Measurements from ENCODE around the gene SLC25A33. TPM values are rescaled to one million over a fixed set of nuclear protein-coding genes. Genes with fewer than 3 reads are reported as not detected.
"Not testable (repeated sequence)": the region's sequence is repeated elsewhere in the genome, so short reads cannot be mapped to it uniquely, and the experiment has no call there.

SLC25A33 gene
- total RNA-seq, 4 donors from 2014 or later = 1.0 to 6.1 (median 3.3) TPM

DNA sequence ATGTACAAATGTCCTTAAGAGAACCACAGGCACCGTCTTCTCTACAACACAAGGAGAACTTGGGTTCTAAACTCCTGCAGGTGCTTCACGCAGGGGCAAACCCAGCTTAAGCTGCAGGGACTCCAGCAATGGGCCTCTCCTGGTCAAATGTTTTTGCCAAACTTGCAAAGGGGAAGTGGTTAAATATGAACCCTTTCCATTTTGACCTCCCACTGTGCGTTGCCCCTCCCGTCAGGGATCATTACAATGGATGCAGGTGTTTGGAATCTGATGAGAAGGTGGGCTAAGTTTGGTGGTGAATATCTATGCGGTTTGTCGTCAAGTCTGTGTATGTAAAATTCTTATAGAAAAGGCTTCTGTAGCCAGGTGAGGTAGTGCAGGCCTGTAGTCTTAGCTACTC lies 29.1 kb upstream of the SLC25A33 start:
- Histone ChIP-seq H3K4me1 (no peaks in the 10 kb centered on the region), H3K27ac (no peak overlapping the region), H3K9me3 (no peaks in the 10 kb centered on the region), H3K36me3 (no peaks in the 10 kb centered on the region), H3K4me3 (no peak overlapping the region), H3K27me3 (no peaks in the 10 kb centered on the region)
- DNase-seq = no peak
- TF ChIP-seq POLR2A (IDR thresholded peaks at IDR 0.05) = no peak
- TF ChIP-seq CTCF (IDR thresholded peaks at IDR 0.05) = no peak
- intact Hi-C loops (cut with DNase I; ENCODE audit: low total_unique reads) = no loop called here

- H3K9me3 ChIP-seq; H3K4me1 ChIP-seq; H3K27ac ChIP-seq; H3K4me3 ChIP-seq; intact Hi-C loops (cut with DNase I; ENCODE audit: low total_unique reads); DNase-seq; H3K36me3 ChIP-seq; H3K27me3 ChIP-seq: not testable (repeated sequence)
Observed at GRCh38 chr1:9515550-9515949, 23.7 kb upstream of the SLC25A33 start.

GRCh38 chr1:9518454-9518998 lies 20.7 kb upstream of the SLC25A33 start:
- Histone ChIP-seq H3K4me1 (no peaks in the 10 kb centered on the region), H3K9me3 (no peaks in the 10 kb centered on the region), H3K36me3 (no peaks in the 10 kb centered on the region), H3K4me3 (no peak overlapping the region), H3K27ac (no peak overlapping the region), H3K27me3 (no peaks in the 10 kb centered on the region)
- TF ChIP-seq CTCF (IDR thresholded peaks at IDR 0.05) (no peak), POLR2A (IDR thresholded peaks at IDR 0.05) (no peak)
- DNase-seq = no peak
- intact Hi-C loops (cut with DNase I; ENCODE audit: low total_unique reads) = no loop called here

DNA sequence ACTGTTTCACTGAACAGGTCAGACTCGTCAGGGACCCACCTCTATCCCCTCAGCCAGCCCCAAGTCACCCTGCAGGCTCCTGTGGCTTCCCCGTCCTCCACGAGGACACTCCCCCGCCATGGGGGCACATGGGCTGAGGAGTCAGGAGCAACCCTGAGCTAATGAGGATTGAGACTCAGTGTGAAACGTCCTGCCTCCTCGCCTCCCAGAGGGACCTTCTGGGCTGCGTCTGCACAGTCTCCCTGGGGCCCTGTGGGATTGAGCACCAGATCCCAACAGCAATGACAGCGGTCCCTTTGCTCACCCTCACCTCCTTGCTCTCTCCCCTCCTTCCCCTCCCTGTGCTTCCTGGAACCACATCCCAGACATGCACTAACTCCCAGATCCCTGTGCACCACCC lies 18.9 kb upstream of the SLC25A33 start:
- Histone ChIP-seq H3K9me3 (no peaks in the 10 kb centered on the region), H3K4me1 (no peaks in the 10 kb centered on the region), H3K36me3 (no peaks in the 10 kb centered on the region), H3K27me3 (no peaks in the 10 kb centered on the region), H3K4me3 (no peak overlapping the region), H3K27ac (no peak overlapping the region)
- TF ChIP-seq CTCF (IDR thresholded peaks at IDR 0.05) (no peak), POLR2A (IDR thresholded peaks at IDR 0.05) (no peak)
- intact Hi-C loops (cut with DNase I; ENCODE audit: low total_unique reads) = no loop called here
- no peak for DNase-seq

- Histone ChIP-seq H3K4me3 (no peak overlapping the region), H3K9me3 (no peaks in the 10 kb centered on the region), H3K27ac (no peak overlapping the region), H3K4me1 (no peaks in the 10 kb centered on the region), H3K36me3 (no peaks in the 10 kb centered on the region), H3K27me3 (no peaks in the 10 kb centered on the region)
- no peak for DNase-seq
- intact Hi-C loops (cut with DNase I; ENCODE audit: low total_unique reads) = no loop called here
- no peak for TF ChIP-seq CTCF (IDR thresholded peaks at IDR 0.05)
- no peak for TF ChIP-seq POLR2A (IDR thresholded peaks at IDR 0.05)
Observed at GRCh38 chr1:9529190-9529589, 10.1 kb upstream of the SLC25A33 start.

- no peak for TF ChIP-seq CTCF (IDR thresholded peaks at IDR 0.05)
- no peak for TF ChIP-seq POLR2A (IDR thresholded peaks at IDR 0.05)
- H3K27ac ChIP-seq = no peak overlapping the region
- H3K9me3 ChIP-seq = no peaks in the 10 kb centered on the region
- no peaks in the 10 kb centered on the region for H3K4me1 ChIP-seq
- H3K36me3 ChIP-seq = no peaks in the 10 kb centered on the region
- no peaks in the 10 kb centered on the region for H3K27me3 ChIP-seq
- intact Hi-C loops (cut with DNase I; ENCODE audit: low total_unique reads) = no loop called here
- H3K4me3 ChIP-seq = no peak overlapping the region
- DNase-seq = no peak
Observed at GRCh38 chr1:9530320-9530719, 8.9 kb upstream of the SLC25A33 start.

Data from uterus (tissue), 4 donors.